Endothelial cell of umbilical vein (primary cell): ENCODE measurements around the gene QARS1. TPM values are rescaled to one million over a fixed set of nuclear protein-coding genes. Genes with fewer than 3 reads are reported as not detected.

Experiments
- BruUV-seq: library from RNA; stranded (reverse); fragments of 400-500 nt; replicated peaks from 2 replicates; lab custom pipeline; 2021; lab: Mats Ljungman, UMichigan
- CTCF ChIA-PET: fragments of 300-600, 350-600 bp; sonication (Branson Sonifier 250); formaldehyde crosslinking; loops from one replicate; lab custom pipeline; 2021; ENCODE audit warnings: antibody characterized with exemption, inconsistent platforms; lab: Charles Lee
- POLR2A ChIA-PET: fragments of 300-600, 350-600 bp; sonication (Branson Sonifier 250); formaldehyde crosslinking; loops from one replicate; lab custom pipeline; 2021; ENCODE audit warnings: antibody characterized with exemption, inconsistent platforms; lab: Charles Lee
- DNase-seq: peaks from one replicate; pipeline ENCODE4 v3.0.0-alpha.2; 2011; ENCODE audit warnings: low read depth, low spot score
- FAIRE-seq: peaks from 2 replicates; lab custom pipeline; 2011; peaks lifted over from hg19 to GRCh38; lab: Jason Lieb, UNC
- H2AFZ ChIP-seq: 2 replicates; pipeline ENCODE4 v1.6.0; 2012; ENCODE audit warnings: low read depth, low read length, control low read depth, inconsistent platforms
- H3K27ac ChIP-seq: 2 replicates; pipeline ENCODE4 v1.5.1; 2011; ENCODE audit warnings: low read depth, mild to moderate bottlenecking, control low read depth, low read length, moderate library complexity; ENCODE audit not compliant: insufficient read depth
- H3K27me3 ChIP-seq, 2 experiments: 2 replicates each; pipeline versions ENCODE4 v1.6.0 to v1.6.1; 2011; ENCODE audit warnings: low read length in 2 of 2, mixed read lengths in 1 of 2; ENCODE audit not compliant: control insufficient read depth in 2 of 2, insufficient read depth in 2 of 2
- H3K36me3 ChIP-seq, 2 experiments: 2 replicates in 1 of 2; 3 replicates in 1 of 2; pipeline ENCODE4 v1.5.1; 2011; ENCODE audit warnings: low read length in 2 of 2, mild to moderate bottlenecking in 1 of 2, moderate library complexity in 1 of 2; ENCODE audit not compliant: control insufficient read depth in 2 of 2, insufficient read depth in 2 of 2; ENCODE audit errors: extremely low read depth in 1 of 2
- H3K4me1 ChIP-seq: 3 replicates; pipeline ENCODE4 v1.5.1; 2011; ENCODE audit warnings: mild to moderate bottlenecking, low read length; ENCODE audit not compliant: control insufficient read depth, insufficient read depth; ENCODE audit errors: extremely low read depth
- H3K4me2 ChIP-seq: 2 replicates; pipeline ENCODE4 v1.6.1; 2011; ENCODE audit warnings: low read length, control low read depth, mixed read lengths; ENCODE audit not compliant: insufficient read depth
- H3K4me3 ChIP-seq, 3 experiments: fragments of 200-600 bp in 1 of 3; sonication (generic), shearing (Covaris generic) in 1 of 3; replicated peaks in 1 of 3; 2 replicates each; pipeline ENCODE4 v1.5.1; 2011 to 2016; ENCODE audit warnings: control low read depth in 3 of 3, low read length in 3 of 3, mild to moderate bottlenecking in 2 of 3, inconsistent platforms in 1 of 3, low read depth in 1 of 3, moderate library complexity in 1 of 3; ENCODE audit not compliant: insufficient read depth in 1 of 3
- H3K79me2 ChIP-seq: 2 replicates; pipeline ENCODE4 v1.6.0; 2012; ENCODE audit warnings: low read length, inconsistent platforms; ENCODE audit not compliant: control insufficient read depth, insufficient read depth
- H3K9ac ChIP-seq: replicated peaks from 2 replicates; pipeline ENCODE3; 2011; ENCODE audit warnings: low read length, control low read depth; ENCODE audit not compliant: insufficient read depth; ENCODE audit errors: extremely low read depth
- H3K9me1 ChIP-seq: replicated peaks from 3 replicates; pipeline ENCODE4 v1.6.0; 2011; ENCODE audit warnings: mild to moderate bottlenecking, low read length; ENCODE audit not compliant: control insufficient read depth, insufficient read depth; ENCODE audit errors: extremely low read depth
- H3K9me3 ChIP-seq: replicated peaks from 2 replicates; pipeline ENCODE4 v1.5.1; 2012; ENCODE audit warnings: low read length, inconsistent platforms; ENCODE audit not compliant: control insufficient read depth, insufficient read depth
- H4K20me1 ChIP-seq: replicated peaks from 2 replicates; pipeline ENCODE3; 2011; ENCODE audit warnings: mild to moderate bottlenecking, low read length; ENCODE audit not compliant: control insufficient read depth, insufficient read depth; ENCODE audit errors: extremely low read depth
- CTCF ChIP-seq, 2 donors: IDR thresholded peaks; 1 replicate in 1 of 2; 2 replicates in 1 of 2; pipeline ENCODE4 v1.5.1; 2011; ENCODE audit warnings: low read length in 2 of 2, mild to moderate bottlenecking in 2 of 2, moderate library complexity in 2 of 2, control low read depth in 1 of 2, inconsistent platforms in 1 of 2, low read depth in 1 of 2; ENCODE audit not compliant: insufficient read depth in 1 of 2; ENCODE audit errors: extremely low read depth in 1 of 2
- EZH2 ChIP-seq: IDR thresholded peaks from 2 replicates; pipeline ENCODE4 v1.6.1; 2012; ENCODE audit warnings: borderline replicate concordance, low read depth, mild to moderate bottlenecking, moderate library complexity, low read length, inconsistent platforms; ENCODE audit not compliant: severe bottlenecking
- FOS ChIP-seq: IDR thresholded peaks from 2 replicates; pipeline ENCODE4 v1.6.1; 2011; ENCODE audit warnings: mild to moderate bottlenecking, low read length, moderate library complexity, borderline replicate concordance; ENCODE audit not compliant: insufficient read depth
- GATA2 ChIP-seq: IDR thresholded peaks from 2 replicates; pipeline ENCODE4 v1.7.0; 2011; ENCODE audit warnings: low read depth, mild to moderate bottlenecking, moderate library complexity, mixed read lengths, low read length; ENCODE audit not compliant: insufficient read length, insufficient read depth
- JUN ChIP-seq: IDR thresholded peaks from 2 replicates; pipeline ENCODE4 v1.6.1; 2011; ENCODE audit warnings: borderline replicate concordance, low read depth; ENCODE audit not compliant: insufficient read length, insufficient read depth
- MAX ChIP-seq: IDR thresholded peaks from 2 replicates; pipeline ENCODE4 v1.6.1; 2011; ENCODE audit not compliant: insufficient read depth, insufficient read length
- MYC ChIP-seq: IDR thresholded peaks from one replicate; pipeline ENCODE4 v1.6.1; 2011; ENCODE audit warnings: mild to moderate bottlenecking, low read depth, low read length
- POLR2A ChIP-seq: IDR thresholded peaks from 2 replicates; pipeline ENCODE4 v1.6.1; 2012; ENCODE audit warnings: low read depth, mild to moderate bottlenecking, control low read depth, low read length
- POLR2AphosphoS5 ChIP-seq: IDR thresholded peaks from 2 replicates; pipeline ENCODE4 v1.6.1; 2012; ENCODE audit warnings: low read depth, mild to moderate bottlenecking, control low read depth, low read length, moderate library complexity; ENCODE audit not compliant: insufficient read depth
- dilution Hi-C: fragments of 300-500 bp; cut with MboI; formaldehyde crosslinking; loops from one replicate; pipeline ENCODE4 v1.15.0; 2019; ENCODE audit warnings: low sequenced_read_pairs; ENCODE audit not compliant: extremely low pct_ligation_motif_present
- intact Hi-C: fragments of 100-400 bp; cut with micrococcal nuclease; formaldehyde crosslinking; loops from one replicate; pipeline ENCODE4 v1.10.0; 2022
- polyA plus RNA-seq, 4 experiments: library from polyadenylated mRNA; depleted of rRNA in 3 of 4; stranded (reverse) in 3 of 4; unstranded in 1 of 4; fragments of >200 nt; gene quantifications; 2 replicates each; pipeline versions ENCODE4 v1.2.1 to v1.2.3, GENCODE V29; 2011 to 2012; ENCODE audit warnings: missing spikeins in 1 of 4
- total RNA-seq: library from RNA; stranded (reverse); gene quantifications from 2 replicates; pipeline ENCODE4 v1.2.3, GENCODE V29; 2021

The QARS1 gene
- total and polyA plus RNA-seq, 2 donors (not counting 3 experiments of a cell fraction or from before 2014, with no cell fraction given) = 285 to 477 TPM

DNA sequence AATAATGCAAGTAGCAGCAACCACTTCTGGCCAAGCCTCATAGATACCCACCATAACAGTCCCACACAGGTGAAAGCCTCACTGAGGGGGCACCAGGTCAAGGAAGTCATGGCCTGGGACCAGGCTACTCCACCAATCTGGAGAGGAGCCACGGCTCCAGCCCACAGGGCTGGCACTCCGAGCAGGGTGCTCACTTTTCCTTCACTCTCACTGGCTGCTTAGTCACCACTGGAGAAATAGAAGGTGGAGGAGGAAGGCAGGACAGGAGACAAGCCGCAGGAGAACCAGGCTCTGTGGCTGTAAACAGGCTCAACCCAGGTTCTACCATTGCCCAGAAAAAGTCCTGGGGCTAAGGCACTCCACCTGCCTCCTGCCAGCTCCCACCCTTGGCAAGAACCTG, 14.9 kb upstream of the QARS1 start:
- H3K9me3 ChIP-seq = no peaks in the 10 kb centered on the region
- H3K9me1 ChIP-seq = no peaks in the 10 kb centered on the region
- dilution Hi-C loops = no loop called here
- no peaks in the 10 kb centered on the region for H3K27me3 ChIP-seq
- CTCF ChIA-PET = interaction anchor here (1.5 to 2.1 kb wide), 2 partner anchors 97 to 330 kb away, joined by 4 to 13 read pairs; partner anchors contain the start of gene NDUFAF3
- H4K20me1 ChIP-seq = no peaks in the 10 kb centered on the region
- peak; percentile 20 for TF ChIP-seq POLR2A
- TF ChIP-seq JUN = no peak
- no peak for TF ChIP-seq EZH2
- H3K27ac ChIP-seq = peak overlapping the region; percentile 58
- H3K9ac ChIP-seq = peak overlapping the region; percentile 65
- intact Hi-C loops = no loop called here
- H3K4me3 ChIP-seq = peak overlapping the region in 2 of 3 experiments; percentile 65 to 71
- FAIRE-seq (no peak), DNase-seq (no peak)
- H2AFZ ChIP-seq = no peak overlapping the region
- H3K4me1 ChIP-seq = peaks cover 12% of the 10 kb centered on the region
- H3K79me2 ChIP-seq = peaks cover 14% of the 10 kb centered on the region
- H3K4me2 ChIP-seq = peak overlapping the region; percentile 72
- H3K36me3 ChIP-seq = peaks cover 7 to 68% of the 10 kb centered on the region in 2 experiments
- BruUV-seq = no TSS peak
- POLR2A ChIA-PET = no interaction called here

GRCh38 chr3:49119036-49119435, 14.5 kb upstream of the QARS1 start:
- H3K4me1 ChIP-seq = peaks cover 12% of the 10 kb centered on the region
- intact Hi-C loops (no loop called here), dilution Hi-C loops (no loop called here)
- H4K20me1 ChIP-seq = no peaks in the 10 kb centered on the region
- H3K4me3 ChIP-seq = no peak overlapping the region
- ChIA-PET POLR2A (no interaction called here), CTCF (interaction anchor here (2.1 kb wide), 1 partner anchor 330 kb away, joined by 13 read pairs; no protein-coding TSS in a partner anchor)
- BruUV-seq = no TSS peak
- H3K9me1 ChIP-seq = no peaks in the 10 kb centered on the region
- H3K4me2 ChIP-seq = no peak overlapping the region
- no peaks in the 10 kb centered on the region for H3K27me3 ChIP-seq
- H2AFZ ChIP-seq = no peak overlapping the region
- H3K9ac ChIP-seq = no peak overlapping the region
- H3K79me2 ChIP-seq = peaks cover 14% of the 10 kb centered on the region
- H3K9me3 ChIP-seq = no peaks in the 10 kb centered on the region
- peak overlapping the region; percentile 9 for H3K27ac ChIP-seq
- DNase-seq (no peak), FAIRE-seq (no peak)
- peaks cover 7 to 68% of the 10 kb centered on the region in 2 experiments for H3K36me3 ChIP-seq
- no peak for TF ChIP-seq JUN
- TF ChIP-seq POLR2A = no peak
- no peak for TF ChIP-seq EZH2
- TF ChIP-seq POLR2AphosphoS5 = no peak
- TF ChIP-seq CTCF (IDR thresholded peaks at IDR 0.05; ENCODE audit: extremely low read depth in 1 of 2, insufficient read depth in 1 of 2, low read depth in 1 of 2, low read length in 2 of 2) = no peak
- TF ChIP-seq MAX = no peak
- TF ChIP-seq GATA2 = no peak
- TF ChIP-seq FOS = no peak
- no peak for TF ChIP-seq MYC
